Measurements from ENCODE around the gene MAU2. TPM values are rescaled to one million over a fixed set of nuclear protein-coding genes. Genes with fewer than 3 reads are reported as not detected.

MAU2 gene
- 68.8 and 70.8 TPM in 2 replicates for total RNA-seq
- long read RNA-seq, partial matches to known transcripts, result 0 of 7 reads
- long read RNA-seq, other reads (novel, unspliced or antisense), result 7 of 7 reads

DNA sequence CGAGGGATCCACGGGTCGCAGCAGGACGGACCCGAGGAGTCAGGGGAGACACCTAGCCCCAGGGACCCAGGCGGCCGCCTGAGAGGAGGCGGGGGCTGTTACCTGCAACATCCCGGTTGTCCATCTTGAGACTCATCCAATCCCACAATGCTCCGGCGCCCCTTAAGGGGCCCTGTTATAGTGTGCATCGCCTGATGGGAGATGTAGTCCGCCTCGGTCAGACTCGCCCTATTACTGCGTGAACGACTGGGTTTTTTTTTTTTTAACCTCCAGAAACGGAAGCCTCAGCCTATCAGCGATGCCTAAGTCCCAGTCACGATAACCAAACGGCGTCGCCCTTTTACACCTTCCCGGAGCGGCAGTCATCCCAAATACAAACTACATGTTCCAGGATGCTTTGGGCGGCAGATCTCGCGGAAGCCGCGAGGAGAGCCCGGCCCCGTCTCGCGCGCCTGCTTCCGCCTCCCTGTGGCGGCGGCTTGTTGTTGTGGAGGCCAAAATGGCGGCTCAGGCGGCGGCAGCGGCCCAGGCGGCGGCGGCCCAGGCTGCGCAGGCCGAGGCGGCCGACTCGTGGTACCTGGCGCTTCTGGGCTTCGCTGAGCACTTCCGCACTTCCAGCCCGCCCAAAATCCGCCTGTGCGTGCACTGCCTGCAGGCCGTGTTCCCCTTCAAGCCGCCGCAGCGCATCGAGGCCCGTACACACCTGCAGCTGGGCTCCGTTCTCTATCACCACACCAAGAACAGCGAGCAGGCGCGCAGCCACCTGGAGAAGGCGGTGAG lies at the start of gene MAU2, which contains the start of gene SUGP1:
Gene MAU2, plus strand, starts transcription at position 469 of the 780 bp plus-strand sequence. Its CDS starts 31 bp downstream, at position 500.
Gene SUGP1, minus strand, starts transcription at position 149 of the 780 bp plus-strand sequence. Its CDS starts 13 bp downstream, at position 136.
- H3K4me3 Mint-ChIP-seq, result peak within 1 kb of the TSS; percentile 100
- TF ChIP-seq, protein P1, sequence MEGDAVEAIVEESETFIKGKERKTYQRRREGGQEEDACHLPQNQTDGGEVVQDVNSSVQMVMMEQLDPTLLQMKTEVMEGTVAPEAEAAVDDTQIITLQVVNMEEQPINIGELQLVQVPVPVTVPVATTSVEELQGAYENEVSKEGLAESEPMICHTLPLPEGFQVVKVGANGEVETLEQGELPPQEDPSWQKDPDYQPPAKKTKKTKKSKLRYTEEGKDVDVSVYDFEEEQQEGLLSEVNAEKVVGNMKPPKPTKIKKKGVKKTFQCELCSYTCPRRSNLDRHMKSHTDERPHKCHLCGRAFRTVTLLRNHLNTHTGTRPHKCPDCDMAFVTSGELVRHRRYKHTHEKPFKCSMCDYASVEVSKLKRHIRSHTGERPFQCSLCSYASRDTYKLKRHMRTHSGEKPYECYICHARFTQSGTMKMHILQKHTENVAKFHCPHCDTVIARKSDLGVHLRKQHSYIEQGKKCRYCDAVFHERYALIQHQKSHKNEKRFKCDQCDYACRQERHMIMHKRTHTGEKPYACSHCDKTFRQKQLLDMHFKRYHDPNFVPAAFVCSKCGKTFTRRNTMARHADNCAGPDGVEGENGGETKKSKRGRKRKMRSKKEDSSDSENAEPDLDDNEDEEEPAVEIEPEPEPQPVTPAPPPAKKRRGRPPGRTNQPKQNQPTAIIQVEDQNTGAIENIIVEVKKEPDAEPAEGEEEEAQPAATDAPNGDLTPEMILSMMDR (conservative IDR thresholded peaks at IDR 0.05), result peak; percentile 39
- no peaks in the 10 kb centered on the region for H3K27me3 Mint-ChIP-seq (ENCODE audit: low read depth)
- H3K27ac Mint-ChIP-seq (ENCODE audit: unreplicated experiment), result peak within 1 kb of the TSS; percentile 100
- peaks cover 22% of the 10 kb centered on the region for H3K4me1 Mint-ChIP-seq
- no peaks in the 10 kb centered on the region for H3K9me3 Mint-ChIP-seq
- peak; percentile 79 for DNase-seq (ENCODE audit: low read depth, low spot score)
- H3K36me3 Mint-ChIP-seq (ENCODE audit: low read depth), result peaks cover 9% of the 10 kb centered on the region

- H3K9me3 Mint-ChIP-seq, result no peaks in the 10 kb centered on the region
- no peak overlapping the region for H3K27ac Mint-ChIP-seq (ENCODE audit: unreplicated experiment)
- peak overlapping the region; percentile 82 for H3K4me3 Mint-ChIP-seq
- TF ChIP-seq, protein P1 (conservative IDR thresholded peaks at IDR 0.05), result no peak
- H3K36me3 Mint-ChIP-seq (ENCODE audit: low read depth), result no peaks in the 10 kb centered on the region
- peaks cover 8% of the 10 kb centered on the region for H3K4me1 Mint-ChIP-seq
- no peaks in the 10 kb centered on the region for H3K27me3 Mint-ChIP-seq (ENCODE audit: low read depth)
- no peak for DNase-seq (ENCODE audit: low read depth, low spot score)
Measured at GRCh38 chr19:19271828-19272599, 48.6 kb upstream of the MAU2 start.

GRCh38 chr19:19274146-19274545 lies 46.5 kb upstream of the MAU2 start:
- peak overlapping the region; percentile 74 for H3K4me3 Mint-ChIP-seq
- H3K4me1 Mint-ChIP-seq, result peaks cover 8% of the 10 kb centered on the region
- no peaks in the 10 kb centered on the region for H3K9me3 Mint-ChIP-seq
- TF ChIP-seq, protein P1 (conservative IDR thresholded peaks at IDR 0.05), result no peak
- DNase-seq (ENCODE audit: low read depth, low spot score), result no peak
- H3K27me3 Mint-ChIP-seq (ENCODE audit: low read depth), result no peaks in the 10 kb centered on the region
- H3K36me3 Mint-ChIP-seq (ENCODE audit: low read depth), result no peaks in the 10 kb centered on the region
- H3K27ac Mint-ChIP-seq (ENCODE audit: unreplicated experiment), result no peak overlapping the region

DNA sequence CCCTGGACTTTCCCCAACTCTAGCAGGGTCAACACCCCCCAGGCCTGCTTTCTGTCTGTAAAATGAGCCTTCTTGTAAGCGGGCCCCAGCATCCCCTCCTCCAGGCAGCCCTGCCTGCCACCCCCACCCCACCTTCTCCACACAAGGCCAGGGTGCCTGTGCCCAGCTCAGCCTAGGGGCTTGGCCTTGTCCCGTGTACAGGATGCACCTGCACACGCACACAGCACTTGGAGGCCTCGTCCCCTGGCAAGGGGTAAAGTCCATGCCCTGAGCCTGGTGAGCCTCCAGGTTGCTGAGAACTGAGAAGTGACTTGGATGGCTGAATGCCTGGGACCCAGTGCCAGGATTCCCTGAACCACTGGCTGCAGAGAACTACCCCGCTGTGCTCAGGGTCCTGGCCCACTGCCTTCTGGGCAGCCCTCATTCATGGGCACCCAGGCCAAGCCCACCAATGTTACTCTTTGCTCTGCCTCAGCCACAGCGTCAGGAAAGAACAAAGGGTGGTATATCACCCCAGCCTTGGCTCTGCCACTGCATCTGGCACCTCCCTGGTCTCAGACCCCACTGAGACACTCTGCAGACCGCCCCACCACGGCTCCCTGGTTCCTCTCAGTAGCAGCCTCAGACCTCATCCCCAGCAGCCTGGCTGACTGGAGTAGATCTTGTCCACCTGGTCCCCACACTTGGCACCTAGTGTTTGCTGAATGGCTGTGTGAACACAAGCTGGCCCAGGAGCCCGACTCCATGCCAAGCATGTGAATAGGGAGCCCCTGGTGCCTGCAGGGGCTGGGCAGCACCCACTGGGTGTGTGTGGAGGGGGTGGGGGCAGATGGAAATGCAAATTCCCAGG lies 45.7 kb upstream of the MAU2 start:
- Mint-ChIP-seq H3K9me3 (no peaks in the 10 kb centered on the region), H3K27me3 (ENCODE audit: low read depth) (no peaks in the 10 kb centered on the region), H3K36me3 (ENCODE audit: low read depth) (no peaks in the 10 kb centered on the region), H3K4me3 (no peak overlapping the region), H3K27ac (ENCODE audit: unreplicated experiment) (no peak overlapping the region), H3K4me1 (peaks cover 8% of the 10 kb centered on the region)
- TF ChIP-seq, protein P1 (conservative IDR thresholded peaks at IDR 0.05), result no peak
- no peak for DNase-seq (ENCODE audit: low read depth, low spot score)

DNA sequence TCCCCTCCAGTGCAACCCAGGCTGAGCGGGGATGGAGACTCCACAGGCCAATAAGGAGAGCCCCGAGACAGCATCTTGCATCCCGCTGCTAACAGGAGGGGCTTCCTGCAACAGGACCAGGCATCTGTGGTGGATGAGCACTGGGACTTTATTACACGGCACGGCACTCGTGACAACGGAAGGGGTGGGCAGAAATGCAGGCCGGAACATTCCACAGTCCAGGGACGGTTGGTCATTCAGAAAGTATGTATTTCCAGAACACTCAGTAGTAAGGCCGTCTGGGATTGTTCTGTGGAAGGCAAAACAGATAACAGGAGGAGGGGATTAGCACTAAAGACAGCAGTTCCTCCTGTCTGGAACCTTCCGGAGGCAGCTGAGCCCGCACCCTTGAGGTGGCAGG lies 44.2 kb upstream of the MAU2 start:
- H3K36me3 Mint-ChIP-seq (ENCODE audit: low read depth), result peaks cover 3% of the 10 kb centered on the region
- peaks cover 8% of the 10 kb centered on the region for H3K4me1 Mint-ChIP-seq
- no peaks in the 10 kb centered on the region for H3K9me3 Mint-ChIP-seq
- no peak for DNase-seq (ENCODE audit: low read depth, low spot score)
- no peaks in the 10 kb centered on the region for H3K27me3 Mint-ChIP-seq (ENCODE audit: low read depth)
- TF ChIP-seq, protein P1 (conservative IDR thresholded peaks at IDR 0.05), result no peak
- no peak overlapping the region for H3K27ac Mint-ChIP-seq (ENCODE audit: unreplicated experiment)
- H3K4me3 Mint-ChIP-seq, result no peak overlapping the region
